ENCODE measurements around the gene NDUFAF8.

Gene NDUFAF8

GRCh38 chr17:81289627-81290026 is 50.5 kb downstream of the NDUFAF8 start:
- no peak for DNase-seq (ENCODE audit: low read depth)
- no peak overlapping the region for H3K4me3 ChIP-seq (ENCODE audit: low read length)
- TF ChIP-seq CTCF (conservative IDR thresholded peaks at IDR 0.05; ENCODE audit: low read depth, low read length): no peak

GRCh38 chr17:81290230-81290629 is 51.1 kb downstream of the NDUFAF8 start:
- no peak for DNase-seq (ENCODE audit: low read depth)
- H3K4me3 ChIP-seq (ENCODE audit: low read length): no peak overlapping the region
- no peak for TF ChIP-seq CTCF (conservative IDR thresholded peaks at IDR 0.05; ENCODE audit: low read depth, low read length)
